Prostate gland (tissue), 2 donors: ENCODE results near the gene SLC24A3.

Experiments
- POLR2A ChIP-seq: fragments of 450-650 bp; IDR thresholded peaks from one replicate; pipeline ENCODE4 v1.6.1; 2016; ENCODE audit warnings: antibody characterized with exemption, mild to moderate bottlenecking
- POLR2AphosphoS5 ChIP-seq: sonication (generic); formaldehyde crosslinking; IDR thresholded peaks from one replicate; pipeline ENCODE4 v1.6.1; 2017; ENCODE audit warnings: antibody characterized with exemption
- TF ChIP-seq, protein P1 (sequence below), 4 experiments: fragments of 200-600 bp in 2 of 4; fragments of 450-650 bp in 2 of 4; sonication (generic) in 2 of 4; IDR thresholded peaks; 1 replicate in 3 of 4; 2 replicates in 1 of 4; pipeline ENCODE4 v1.5.1; 2016 to 2019; ENCODE audit warnings: antibody characterized with exemption in 4 of 4, mild to moderate bottlenecking in 2 of 4, moderate library complexity in 2 of 4

DNA sequence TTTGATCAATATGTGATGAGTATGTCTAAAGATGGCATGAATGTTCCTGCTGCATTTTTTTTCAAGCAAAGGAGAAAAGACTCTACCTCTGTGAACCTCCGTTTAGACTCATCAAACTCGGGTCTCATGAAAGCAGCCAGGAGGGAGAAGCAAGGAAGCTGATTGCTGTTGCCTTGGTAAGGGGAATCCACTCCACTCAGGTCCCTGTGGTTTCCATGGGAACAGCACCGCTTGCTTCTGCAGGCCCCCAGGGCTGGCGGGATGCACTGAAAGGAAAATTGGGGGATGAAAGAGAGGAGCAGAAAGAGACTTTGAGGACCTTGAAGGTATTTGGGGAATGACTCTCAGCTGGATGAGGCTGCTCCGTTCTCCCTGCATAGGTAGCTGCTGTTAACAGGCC is 296.0 kb downstream of the SLC24A3 start:
- TF ChIP-seq POLR2A (no peak), POLR2AphosphoS5 (no peak)
- TF ChIP-seq, protein P1, sequence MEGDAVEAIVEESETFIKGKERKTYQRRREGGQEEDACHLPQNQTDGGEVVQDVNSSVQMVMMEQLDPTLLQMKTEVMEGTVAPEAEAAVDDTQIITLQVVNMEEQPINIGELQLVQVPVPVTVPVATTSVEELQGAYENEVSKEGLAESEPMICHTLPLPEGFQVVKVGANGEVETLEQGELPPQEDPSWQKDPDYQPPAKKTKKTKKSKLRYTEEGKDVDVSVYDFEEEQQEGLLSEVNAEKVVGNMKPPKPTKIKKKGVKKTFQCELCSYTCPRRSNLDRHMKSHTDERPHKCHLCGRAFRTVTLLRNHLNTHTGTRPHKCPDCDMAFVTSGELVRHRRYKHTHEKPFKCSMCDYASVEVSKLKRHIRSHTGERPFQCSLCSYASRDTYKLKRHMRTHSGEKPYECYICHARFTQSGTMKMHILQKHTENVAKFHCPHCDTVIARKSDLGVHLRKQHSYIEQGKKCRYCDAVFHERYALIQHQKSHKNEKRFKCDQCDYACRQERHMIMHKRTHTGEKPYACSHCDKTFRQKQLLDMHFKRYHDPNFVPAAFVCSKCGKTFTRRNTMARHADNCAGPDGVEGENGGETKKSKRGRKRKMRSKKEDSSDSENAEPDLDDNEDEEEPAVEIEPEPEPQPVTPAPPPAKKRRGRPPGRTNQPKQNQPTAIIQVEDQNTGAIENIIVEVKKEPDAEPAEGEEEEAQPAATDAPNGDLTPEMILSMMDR (IDR thresholded peaks at IDR 0.05), result no peak
